Loucy (cell line): ENCODE measurements around the gene ACVR2A.

Experiments used
- H2AFZ ChIP-seq: fragments of 200-600 bp; sonication (generic); 2 replicates; pipeline ENCODE4 v1.6.0; 2016; ENCODE audit warnings: antibody characterized with exemption, mild to moderate bottlenecking, low read length, moderate library complexity
- H3F3A ChIP-seq: fragments of 200-600 bp; 2 replicates; pipeline ENCODE4 v1.6.0; 2016; ENCODE audit warnings: antibody characterized with exemption, low read depth, mild to moderate bottlenecking
- H3K27me3 ChIP-seq: fragments of 200-600 bp; sonication (generic); 2 replicates; pipeline ENCODE4 v1.6.1; 2014; ENCODE audit warnings: low read length, mild to moderate bottlenecking; ENCODE audit not compliant: insufficient read depth, poor library complexity, severe bottlenecking
- H3K36me3 ChIP-seq: fragments of 200-600 bp; sonication (generic); 2 replicates; pipeline ENCODE4 v1.6.1; 2016; ENCODE audit warnings: low read length; ENCODE audit not compliant: insufficient read depth
- H3K4me1 ChIP-seq: fragments of 200-600 bp; sonication (generic); 2 replicates; pipeline ENCODE4 v1.5.1; 2014; ENCODE audit warnings: low read length, mild to moderate bottlenecking; ENCODE audit not compliant: insufficient read depth, poor library complexity, severe bottlenecking
- H3K4me2 ChIP-seq: fragments of 200-600 bp; sonication (generic); 2 replicates; pipeline ENCODE4 v1.6.0; 2014; ENCODE audit warnings: antibody characterized with exemption, low read length, low read depth, mild to moderate bottlenecking; ENCODE audit not compliant: poor library complexity, severe bottlenecking
- H3K4me3 ChIP-seq: fragments of 200-600 bp; sonication (generic); 2 replicates; pipeline ENCODE4 v1.5.1; 2014; ENCODE audit warnings: low read length, mild to moderate bottlenecking, mixed read lengths; ENCODE audit not compliant: poor library complexity, severe bottlenecking
- H3K79me2 ChIP-seq: fragments of 200-600 bp; sonication (generic); 2 replicates; pipeline ENCODE4 v1.6.1; 2014; ENCODE audit warnings: low read length; ENCODE audit not compliant: insufficient read depth
- H3K9ac ChIP-seq: fragments of 200-600 bp; sonication (generic); 2 replicates; pipeline ENCODE4 v1.6.0; 2014; ENCODE audit warnings: mild to moderate bottlenecking, low read depth, low read length, moderate library complexity; ENCODE audit not compliant: poor library complexity, severe bottlenecking
- H3K9me2 ChIP-seq: fragments of 200-600 bp; sonication (generic); replicated peaks from 2 replicates; pipeline ENCODE4 v1.6.1; 2016; ENCODE audit warnings: low read depth, low read length, mixed read lengths
- H3K9me3 ChIP-seq: fragments of 200-600 bp; sonication (generic); 2 replicates; pipeline ENCODE4 v1.6.1; 2014; ENCODE audit warnings: mild to moderate bottlenecking, antibody characterized with exemption, low read length, low read depth; ENCODE audit not compliant: insufficient read depth
- H4K20me1 ChIP-seq: fragments of 200-600 bp; sonication (generic); 2 replicates; pipeline ENCODE4 v1.6.0; 2014; ENCODE audit warnings: antibody characterized with exemption, low read length, mild to moderate bottlenecking; ENCODE audit not compliant: insufficient read depth, poor library complexity, severe bottlenecking
- EZH2phosphoT487 ChIP-seq: fragments of 200-600 bp; IDR thresholded peaks from 2 replicates; pipeline ENCODE4 v1.6.1; 2018; ENCODE audit warnings: antibody characterized with exemption, mild to moderate bottlenecking, moderate library complexity, borderline replicate concordance
- TF ChIP-seq, protein P1 (sequence below): fragments of 200-600 bp; sonication (generic); conservative IDR thresholded peaks from 2 replicates; pipeline ENCODE4 v1.5.1; 2014; ENCODE audit warnings: mild to moderate bottlenecking, antibody characterized with exemption, low read length

Gene ACVR2A

DNA sequence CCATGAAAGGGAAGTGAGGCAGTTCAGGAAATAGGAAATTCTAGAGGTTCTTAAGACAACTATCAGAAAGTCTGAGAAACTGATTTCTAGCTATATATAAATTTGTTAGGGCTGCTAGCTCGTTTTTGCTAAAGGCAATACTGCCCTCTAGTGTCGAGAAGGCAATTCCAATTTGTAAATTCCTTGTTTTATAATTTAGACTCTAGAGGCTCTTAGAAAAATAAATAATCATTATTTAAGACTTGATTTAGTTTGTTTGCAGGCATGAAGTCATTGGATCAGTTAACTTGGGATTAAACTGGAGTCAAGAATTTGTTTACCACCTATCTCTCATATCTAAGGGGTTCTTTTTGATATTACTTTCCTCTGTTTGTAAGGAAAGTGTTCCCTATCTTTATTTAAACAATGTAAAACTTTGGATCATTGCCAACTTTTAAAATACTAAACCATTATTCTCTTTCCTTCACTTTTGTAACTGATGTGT lies 66.2 kb downstream of the ACVR2A start:
- TF ChIP-seq, protein P1, sequence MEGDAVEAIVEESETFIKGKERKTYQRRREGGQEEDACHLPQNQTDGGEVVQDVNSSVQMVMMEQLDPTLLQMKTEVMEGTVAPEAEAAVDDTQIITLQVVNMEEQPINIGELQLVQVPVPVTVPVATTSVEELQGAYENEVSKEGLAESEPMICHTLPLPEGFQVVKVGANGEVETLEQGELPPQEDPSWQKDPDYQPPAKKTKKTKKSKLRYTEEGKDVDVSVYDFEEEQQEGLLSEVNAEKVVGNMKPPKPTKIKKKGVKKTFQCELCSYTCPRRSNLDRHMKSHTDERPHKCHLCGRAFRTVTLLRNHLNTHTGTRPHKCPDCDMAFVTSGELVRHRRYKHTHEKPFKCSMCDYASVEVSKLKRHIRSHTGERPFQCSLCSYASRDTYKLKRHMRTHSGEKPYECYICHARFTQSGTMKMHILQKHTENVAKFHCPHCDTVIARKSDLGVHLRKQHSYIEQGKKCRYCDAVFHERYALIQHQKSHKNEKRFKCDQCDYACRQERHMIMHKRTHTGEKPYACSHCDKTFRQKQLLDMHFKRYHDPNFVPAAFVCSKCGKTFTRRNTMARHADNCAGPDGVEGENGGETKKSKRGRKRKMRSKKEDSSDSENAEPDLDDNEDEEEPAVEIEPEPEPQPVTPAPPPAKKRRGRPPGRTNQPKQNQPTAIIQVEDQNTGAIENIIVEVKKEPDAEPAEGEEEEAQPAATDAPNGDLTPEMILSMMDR = peak; percentile 80
- TF ChIP-seq EZH2phosphoT487 = no peak
- H3K27me3 ChIP-seq = peaks cover 4% of the 10 kb centered on the region
- H3K9me3 ChIP-seq = no peaks in the 10 kb centered on the region
- H3K79me2 ChIP-seq = no peaks in the 10 kb centered on the region
- no peaks in the 10 kb centered on the region for H3F3A ChIP-seq
- no peaks in the 10 kb centered on the region for H4K20me1 ChIP-seq
- H2AFZ ChIP-seq = no peak overlapping the region
- H3K4me2 ChIP-seq = no peak overlapping the region
- no peaks in the 10 kb centered on the region for H3K36me3 ChIP-seq
- H3K4me3 ChIP-seq = no peak overlapping the region
- H3K9me2 ChIP-seq = no peaks in the 10 kb centered on the region
- no peak overlapping the region for H3K9ac ChIP-seq
- no peaks in the 10 kb centered on the region for H3K4me1 ChIP-seq

DNA sequence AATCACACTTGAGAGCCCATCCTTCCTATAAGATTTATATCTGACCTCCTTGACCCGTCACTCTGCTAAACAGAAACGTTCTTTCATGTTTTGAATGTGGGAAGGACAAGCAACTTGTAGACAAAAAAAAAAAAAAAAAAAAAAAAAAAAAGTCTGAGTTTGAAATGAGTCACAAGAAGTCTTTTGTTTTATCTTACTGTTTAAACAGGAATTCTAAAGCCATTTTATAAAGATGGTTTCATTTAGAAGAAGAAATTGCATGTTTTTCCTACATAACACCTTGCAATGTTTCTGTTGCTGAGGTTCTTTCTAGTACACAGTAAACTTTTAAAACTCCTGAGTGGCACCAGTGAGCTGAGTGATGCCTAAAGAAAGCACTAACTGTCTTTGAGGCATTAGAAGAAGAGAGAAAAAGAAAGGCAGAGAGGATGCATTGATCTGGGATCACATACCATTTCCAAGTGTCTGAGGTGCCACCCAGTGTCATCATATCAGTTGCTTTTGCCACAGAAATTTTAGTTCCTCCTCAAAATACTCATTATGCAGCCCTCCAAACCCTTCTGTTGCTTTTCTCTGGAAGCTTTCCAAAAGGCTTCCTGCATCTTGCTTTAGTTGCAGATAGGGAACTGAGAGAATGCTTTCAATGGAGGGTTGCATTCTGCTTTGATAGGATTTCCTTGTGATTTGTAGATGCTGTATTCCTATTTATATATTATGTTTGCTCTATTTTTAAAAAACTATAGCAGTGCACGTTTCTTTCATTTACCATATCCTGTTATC lies 69.1 kb downstream of the ACVR2A start:
- no peaks in the 10 kb centered on the region for H3F3A ChIP-seq
- H3K4me3 ChIP-seq = no peak overlapping the region
- H3K4me1 ChIP-seq = no peaks in the 10 kb centered on the region
- H2AFZ ChIP-seq = no peak overlapping the region
- no peak overlapping the region for H3K4me2 ChIP-seq
- H3K9me3 ChIP-seq = no peaks in the 10 kb centered on the region
- no peaks in the 10 kb centered on the region for H4K20me1 ChIP-seq
- H3K36me3 ChIP-seq = no peaks in the 10 kb centered on the region
- no peaks in the 10 kb centered on the region for H3K9me2 ChIP-seq
- no peaks in the 10 kb centered on the region for H3K79me2 ChIP-seq
- no peak for TF ChIP-seq EZH2phosphoT487
- TF ChIP-seq, protein P1 = no peak
- H3K27me3 ChIP-seq = peaks cover 4% of the 10 kb centered on the region
- no peak overlapping the region for H3K9ac ChIP-seq

DNA sequence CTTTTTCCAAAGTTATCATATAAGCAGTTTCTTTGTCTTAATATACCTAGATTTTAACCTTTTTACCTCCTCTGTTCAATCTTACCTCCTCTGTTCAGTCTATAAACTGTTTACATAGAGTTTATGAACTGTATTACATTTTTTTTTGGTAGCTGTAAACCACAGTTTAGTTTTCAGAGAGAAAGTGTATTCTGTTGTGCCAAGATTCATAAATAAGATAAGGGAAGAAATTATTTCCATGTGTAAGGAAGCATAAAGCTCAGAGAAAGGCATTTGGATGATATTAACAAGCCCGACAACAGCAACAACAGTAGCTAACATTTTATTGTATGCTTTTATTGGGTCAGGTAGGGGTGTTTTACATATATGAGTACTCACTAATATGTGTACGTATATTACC lies 71.2 kb downstream of the ACVR2A start:
- H3K79me2 ChIP-seq = no peaks in the 10 kb centered on the region
- H2AFZ ChIP-seq = no peak overlapping the region
- no peaks in the 10 kb centered on the region for H3F3A ChIP-seq
- no peak overlapping the region for H3K4me3 ChIP-seq
- TF ChIP-seq EZH2phosphoT487 = no peak
- TF ChIP-seq, protein P1 = no peak
- H3K9me3 ChIP-seq = no peaks in the 10 kb centered on the region
- H3K36me3 ChIP-seq = no peaks in the 10 kb centered on the region
- H3K4me1 ChIP-seq = no peaks in the 10 kb centered on the region
- H3K4me2 ChIP-seq = no peak overlapping the region
- H3K9me2 ChIP-seq = no peaks in the 10 kb centered on the region
- no peak overlapping the region for H3K9ac ChIP-seq
- no peaks in the 10 kb centered on the region for H4K20me1 ChIP-seq
- H3K27me3 ChIP-seq = peaks cover 4% of the 10 kb centered on the region
